Esophagus squamous epithelium (tissue), 5 donors: ENCODE measurements around the gene PSKH1. TPM values are rescaled to one million over a fixed set of nuclear protein-coding genes. Genes with fewer than 3 reads are reported as not detected.

ENCODE experiments used
- DNase-seq: peaks from one replicate; lab custom pipeline; 2025; lab: John Stamatoyannopoulos, UW
- H3K27ac ChIP-seq, 4 donors: fragments of 200-600 bp; sonication (generic); one replicate each; pipeline ENCODE4 v1.5.1; 2016 to 2019; ENCODE audit warnings: mild to moderate bottlenecking in 1 of 4
- H3K27me3 ChIP-seq, 4 donors: fragments of 200-600 bp; sonication (generic); 1 replicate in 3 of 4; 2 replicates in 1 of 4; pipeline versions ENCODE4 v1.5.1 to v1.6.0; 2017 to 2021; ENCODE audit warnings: antibody characterized with exemption in 1 of 4
- H3K36me3 ChIP-seq, 3 donors: fragments of 200-600 bp; sonication (generic); one replicate each; pipeline ENCODE4 v1.5.1; 2016 to 2019
- H3K4me1 ChIP-seq, 3 donors: fragments of 200-600 bp; sonication (generic); one replicate each; pipeline ENCODE4 v1.5.1; 2017 to 2019
- H3K4me3 ChIP-seq, 4 donors: fragments of 200-600 bp; sonication (generic); 1 replicate in 3 of 4; 2 replicates in 1 of 4; pipeline ENCODE4 v1.5.1; 2016 to 2019; ENCODE audit warnings: mild to moderate bottlenecking in 2 of 4, moderate library complexity in 1 of 4
- H3K9me3 ChIP-seq, 3 donors: fragments of 200-600 bp; sonication (generic); one replicate each; pipeline ENCODE4 v1.5.1; 2016 to 2019
- POLR2A ChIP-seq, 4 donors: fragments of 450-650 bp; IDR thresholded peaks; one replicate each; pipeline ENCODE4 v1.6.1; 2017; ENCODE audit warnings: antibody characterized with exemption in 4 of 4, mild to moderate bottlenecking in 4 of 4, moderate library complexity in 3 of 4
- WGBS, 2 donors: methylation state at CpG; one replicate each; pipeline ENCODE4 v1.1.5; 2018; 5-methylcytosine and 5-hydroxymethylcytosine counted together
- intact Hi-C: fragments of 100-400 bp; cut with DNase I; formaldehyde crosslinking; loops from one replicate; pipeline ENCODE4 v1.15.0; 2022
- total RNA-seq, 4 donors: library from RNA; depleted of rRNA; stranded (reverse); fragments of >200 nt; gene quantifications; one replicate each; pipeline ENCODE4 v1.1.0, GENCODE V29; 2016
- TF ChIP-seq, protein P1 (sequence below), 6 experiments: fragments of 450-650 bp in 4 of 6; fragments of 200-600 bp in 2 of 6; sonication (generic) in 2 of 6; IDR thresholded peaks; one replicate each; pipeline ENCODE4 v1.5.1; 2016 to 2019; ENCODE audit warnings: antibody characterized with exemption in 6 of 6, mild to moderate bottlenecking in 4 of 6, moderate library complexity in 4 of 6
- donor health status: DM: yes; HTN: yes; CAD: no.

The PSKH1 gene
- total RNA-seq, 4 donors from 2014 or later: 8.5 to 18.3 (median 13.8) TPM

DNA sequence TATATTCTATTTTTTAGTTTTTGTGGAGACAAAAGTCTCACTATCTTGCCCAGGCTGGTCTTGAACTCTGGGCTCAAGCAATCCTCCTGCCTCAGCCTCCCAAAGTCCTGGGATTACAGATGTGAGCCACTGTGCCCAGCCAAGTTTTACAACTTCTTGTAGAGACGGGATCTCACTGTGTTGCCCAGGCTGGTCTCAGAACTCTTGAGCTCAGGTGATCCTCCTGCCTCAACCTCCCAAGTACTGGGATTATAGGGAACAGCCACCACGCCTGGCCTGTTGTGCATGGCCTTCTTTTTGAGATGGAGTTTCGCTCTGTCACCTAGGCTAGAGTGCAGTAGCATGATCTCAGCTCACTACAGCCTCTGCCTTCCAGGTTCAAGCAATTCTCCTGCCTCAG, 39.4 kb upstream of the PSKH1 start:
- Histone ChIP-seq H3K4me3 (no peak overlapping the region), H3K36me3 (no peaks in the 10 kb centered on the region), H3K27ac (no peak overlapping the region), H3K27me3 (no peaks in the 10 kb centered on the region), H3K4me1 (peaks cover 26 to 70% (median 32%) of the 10 kb centered on the region in 3 donors), H3K9me3 (no peaks in the 10 kb centered on the region)
- intact Hi-C loops: no loop called here
- DNase-seq: no peak
- WGBS, 2 donors: 94% methylated on average over 3 of the region's 3 CpGs; no CpG with 5 or more reads in 1 of the 2 donors
- TF ChIP-seq, protein P1, sequence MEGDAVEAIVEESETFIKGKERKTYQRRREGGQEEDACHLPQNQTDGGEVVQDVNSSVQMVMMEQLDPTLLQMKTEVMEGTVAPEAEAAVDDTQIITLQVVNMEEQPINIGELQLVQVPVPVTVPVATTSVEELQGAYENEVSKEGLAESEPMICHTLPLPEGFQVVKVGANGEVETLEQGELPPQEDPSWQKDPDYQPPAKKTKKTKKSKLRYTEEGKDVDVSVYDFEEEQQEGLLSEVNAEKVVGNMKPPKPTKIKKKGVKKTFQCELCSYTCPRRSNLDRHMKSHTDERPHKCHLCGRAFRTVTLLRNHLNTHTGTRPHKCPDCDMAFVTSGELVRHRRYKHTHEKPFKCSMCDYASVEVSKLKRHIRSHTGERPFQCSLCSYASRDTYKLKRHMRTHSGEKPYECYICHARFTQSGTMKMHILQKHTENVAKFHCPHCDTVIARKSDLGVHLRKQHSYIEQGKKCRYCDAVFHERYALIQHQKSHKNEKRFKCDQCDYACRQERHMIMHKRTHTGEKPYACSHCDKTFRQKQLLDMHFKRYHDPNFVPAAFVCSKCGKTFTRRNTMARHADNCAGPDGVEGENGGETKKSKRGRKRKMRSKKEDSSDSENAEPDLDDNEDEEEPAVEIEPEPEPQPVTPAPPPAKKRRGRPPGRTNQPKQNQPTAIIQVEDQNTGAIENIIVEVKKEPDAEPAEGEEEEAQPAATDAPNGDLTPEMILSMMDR (IDR thresholded peaks at IDR 0.05): no peak

DNA sequence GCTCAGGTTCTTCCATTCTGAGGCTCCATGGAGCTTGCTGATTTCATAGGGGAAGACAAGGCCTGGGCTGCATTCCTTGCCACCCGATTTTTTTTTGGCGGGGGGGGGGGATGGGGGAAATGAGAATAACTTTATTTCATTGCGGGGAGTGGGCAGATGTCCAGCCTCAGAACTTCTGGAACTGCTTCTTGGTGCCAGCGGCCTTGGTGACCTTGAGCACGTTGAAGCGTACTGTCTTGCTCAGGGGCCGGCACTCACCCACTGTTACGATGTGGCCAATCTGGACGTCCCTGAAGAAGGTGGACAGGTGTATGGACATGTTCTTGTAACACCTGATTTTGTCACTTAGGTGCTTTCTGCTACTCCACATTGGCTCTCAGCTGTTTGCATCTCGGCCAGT, 37.3 kb upstream of the PSKH1 start:
- TF ChIP-seq POLR2A (IDR thresholded peaks at IDR 0.05): no peak
- TF ChIP-seq, protein P1 (IDR thresholded peaks at IDR 0.05): no peak
- peak overlapping the region in 1 of 4 donors; percentile 25 for H3K27ac ChIP-seq
- no peaks in the 10 kb centered on the region for H3K9me3 ChIP-seq
- H3K4me1 ChIP-seq: peaks cover 32 to 67% (median 34%) of the 10 kb centered on the region in 3 donors
- intact Hi-C loops: no loop called here
- no peaks in the 10 kb centered on the region for H3K36me3 ChIP-seq
- no peak overlapping the region for H3K4me3 ChIP-seq
- H3K27me3 ChIP-seq: no peaks in the 10 kb centered on the region
- 83 to 84% methylated on average over 7 to 9 of the region's 10 CpGs for WGBS, 2 donors
- no peak for DNase-seq

DNA sequence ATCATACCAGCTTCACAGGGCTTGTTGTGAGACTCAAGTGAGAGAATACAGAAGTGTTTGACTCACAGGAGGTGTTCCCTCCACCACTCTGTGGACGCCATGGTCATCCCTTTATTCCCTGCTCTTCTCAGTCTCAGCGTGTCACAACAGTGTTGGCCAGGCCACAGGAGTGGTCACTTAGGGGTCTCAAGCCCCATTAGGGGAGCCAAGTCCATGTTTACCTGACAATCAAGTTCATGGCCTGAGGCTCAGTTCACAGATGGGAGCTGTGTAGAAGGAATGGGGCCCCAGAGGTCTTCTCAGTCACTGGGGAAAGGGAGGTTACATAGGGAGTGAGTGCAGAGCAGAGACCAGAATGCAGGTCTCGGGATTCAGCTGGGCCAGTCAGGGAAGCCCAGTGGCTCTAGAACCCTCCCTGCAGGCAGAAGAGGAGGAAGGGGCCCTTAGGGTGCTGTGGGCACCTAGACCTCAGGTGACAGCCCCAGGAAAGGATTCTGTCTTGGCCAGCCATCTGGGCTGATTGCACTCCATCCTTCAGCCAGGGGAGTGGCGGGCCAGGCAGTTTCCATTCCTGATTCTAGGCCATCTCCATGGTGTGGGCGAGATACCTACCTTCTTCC, 36.0 kb upstream of the PSKH1 start:
- no peak for DNase-seq
- Histone ChIP-seq H3K4me3 (no peak overlapping the region), H3K36me3 (no peaks in the 10 kb centered on the region), H3K9me3 (no peaks in the 10 kb centered on the region), H3K4me1 (peaks cover 39 to 68% (median 45%) of the 10 kb centered on the region in 3 donors), H3K27ac (peak overlapping the region; percentile 55 to 89 (median 86)), H3K27me3 (no peaks in the 10 kb centered on the region)
- intact Hi-C loops: no loop called here
- WGBS, 2 donors: 84 to 100% methylated on average over 3 to 4 of the region's 5 CpGs
- TF ChIP-seq POLR2A (IDR thresholded peaks at IDR 0.05): no peak
- TF ChIP-seq, protein P1 (IDR thresholded peaks at IDR 0.05): no peak

DNA sequence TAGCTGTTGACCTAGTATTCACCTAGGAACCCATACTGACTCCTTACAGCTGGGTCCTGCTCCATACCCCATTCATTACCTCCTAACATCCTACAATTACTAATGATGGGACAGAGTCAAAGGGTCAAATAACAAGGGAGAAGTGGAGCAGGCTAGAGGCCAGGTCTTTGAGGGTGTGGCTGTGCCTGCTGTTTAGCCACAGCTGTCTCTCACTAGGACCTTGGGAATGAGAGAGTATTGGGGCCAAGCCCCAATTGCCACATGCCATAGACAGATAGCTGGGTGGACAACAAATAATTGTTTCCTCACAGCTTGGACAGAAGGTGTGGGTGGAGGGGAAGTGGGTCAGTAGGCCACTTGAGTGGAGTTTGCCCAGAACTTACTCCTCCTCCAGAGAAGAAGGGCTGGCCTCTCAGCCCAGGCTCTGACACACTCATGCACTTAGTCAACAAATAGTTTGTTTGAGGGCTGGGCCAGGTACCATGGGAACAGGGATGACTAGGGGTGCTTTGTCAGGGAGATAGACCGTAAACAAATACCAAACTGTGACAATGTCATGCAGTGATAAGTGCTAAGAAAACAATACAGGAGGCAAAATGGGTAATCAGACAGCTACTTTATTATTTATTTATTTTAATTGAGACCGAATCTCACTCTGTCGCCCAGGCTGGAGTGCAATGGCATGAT, 35.4 kb upstream of the PSKH1 start:
- Histone ChIP-seq H3K36me3 (no peaks in the 10 kb centered on the region), H3K27ac (peak overlapping the region; percentile 77 to 89 (median 86)), H3K27me3 (no peaks in the 10 kb centered on the region), H3K9me3 (no peaks in the 10 kb centered on the region), H3K4me3 (no peak overlapping the region), H3K4me1 (peaks cover 44 to 73% (median 52%) of the 10 kb centered on the region in 3 donors)
- intact Hi-C loops: no loop called here
- WGBS, 2 donors: 26 to 30% methylated on average over 3 of the region's 3 CpGs
- DNase-seq: no peak
- TF ChIP-seq, protein P1 (IDR thresholded peaks at IDR 0.05): no peak
- no peak for TF ChIP-seq POLR2A (IDR thresholded peaks at IDR 0.05)

DNA sequence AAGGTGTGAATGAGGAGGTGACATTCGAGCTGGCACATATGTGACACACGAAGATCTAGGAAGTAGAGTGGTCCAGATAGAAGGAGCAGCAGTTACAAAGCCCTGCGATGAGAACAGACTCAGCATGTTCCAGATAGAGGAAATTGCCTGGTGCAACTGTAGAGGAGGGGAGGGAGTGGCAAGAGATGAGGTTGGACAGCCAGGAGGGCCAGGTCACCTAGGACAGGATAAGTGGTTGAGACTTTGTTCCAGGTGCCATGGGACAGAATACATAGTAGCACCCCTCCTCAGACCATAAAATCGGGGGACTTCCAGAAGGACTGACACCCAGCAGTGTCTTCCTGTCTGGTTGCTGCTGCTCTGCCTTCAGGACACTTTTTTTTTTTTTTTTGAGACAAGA, 34.6 kb upstream of the PSKH1 start:
- WGBS, 2 donors: 76 to 77% methylated on average over 4 of the region's 4 CpGs
- peaks cover 51 to 82% (median 59%) of the 10 kb centered on the region in 3 donors for H3K4me1 ChIP-seq
- no peaks in the 10 kb centered on the region for H3K36me3 ChIP-seq
- H3K27ac ChIP-seq: peak overlapping the region; percentile 77 to 89 (median 86)
- intact Hi-C loops: no loop called here
- no peak for DNase-seq
- no peak for TF ChIP-seq POLR2A (IDR thresholded peaks at IDR 0.05)
- TF ChIP-seq, protein P1 (IDR thresholded peaks at IDR 0.05): no peak
- no peaks in the 10 kb centered on the region for H3K9me3 ChIP-seq
- no peaks in the 10 kb centered on the region for H3K27me3 ChIP-seq
- no peak overlapping the region for H3K4me3 ChIP-seq
